Measurements from ENCODE around the gene LRP3.
A peak's percentile ranks its signal among the peaks of the same experiment; 100 is the strongest.

Gene LRP3

DNA sequence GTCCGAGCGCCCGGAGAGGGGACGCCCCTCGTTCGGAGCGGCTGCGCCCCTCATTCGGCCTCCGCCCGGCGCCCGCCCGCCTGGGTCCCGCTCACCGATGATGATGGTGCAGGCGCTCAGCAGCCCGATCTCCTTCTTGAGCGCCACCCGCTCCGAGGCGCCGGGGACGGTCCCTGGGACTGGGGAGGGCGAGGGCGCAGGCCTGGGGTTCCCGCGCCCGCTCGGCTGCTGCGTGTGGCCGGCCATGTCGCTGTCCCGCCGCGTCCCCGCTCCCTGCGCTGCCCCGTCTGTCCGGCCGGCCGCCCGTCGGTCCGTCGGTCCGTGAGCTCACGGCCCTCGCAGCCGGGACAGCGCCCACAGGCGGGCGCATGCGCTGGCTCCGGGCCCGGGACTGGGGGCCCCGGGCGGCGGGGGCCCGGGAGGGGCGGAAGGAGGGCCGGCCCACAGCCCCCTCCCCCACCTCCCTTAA lies 31.4 kb downstream of the LRP3 start, which contains the start of gene SLC7A10:
TSS of gene SLC7A10 (minus strand) at position 393 of the 469 bp plus-strand sequence. CDS start at position 246, 147 bp downstream.
- H3K4me1 ChIP-seq, result no peaks in the 10 kb centered on the region
- TF ChIP-seq, protein P1, sequence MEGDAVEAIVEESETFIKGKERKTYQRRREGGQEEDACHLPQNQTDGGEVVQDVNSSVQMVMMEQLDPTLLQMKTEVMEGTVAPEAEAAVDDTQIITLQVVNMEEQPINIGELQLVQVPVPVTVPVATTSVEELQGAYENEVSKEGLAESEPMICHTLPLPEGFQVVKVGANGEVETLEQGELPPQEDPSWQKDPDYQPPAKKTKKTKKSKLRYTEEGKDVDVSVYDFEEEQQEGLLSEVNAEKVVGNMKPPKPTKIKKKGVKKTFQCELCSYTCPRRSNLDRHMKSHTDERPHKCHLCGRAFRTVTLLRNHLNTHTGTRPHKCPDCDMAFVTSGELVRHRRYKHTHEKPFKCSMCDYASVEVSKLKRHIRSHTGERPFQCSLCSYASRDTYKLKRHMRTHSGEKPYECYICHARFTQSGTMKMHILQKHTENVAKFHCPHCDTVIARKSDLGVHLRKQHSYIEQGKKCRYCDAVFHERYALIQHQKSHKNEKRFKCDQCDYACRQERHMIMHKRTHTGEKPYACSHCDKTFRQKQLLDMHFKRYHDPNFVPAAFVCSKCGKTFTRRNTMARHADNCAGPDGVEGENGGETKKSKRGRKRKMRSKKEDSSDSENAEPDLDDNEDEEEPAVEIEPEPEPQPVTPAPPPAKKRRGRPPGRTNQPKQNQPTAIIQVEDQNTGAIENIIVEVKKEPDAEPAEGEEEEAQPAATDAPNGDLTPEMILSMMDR (IDR thresholded peaks at IDR 0.05; ENCODE audit: low read depth, low read length), result no peak
- H3K9me3 ChIP-seq, result peaks cover 6% of the 10 kb centered on the region
- no peaks in the 10 kb centered on the region for H3K36me3 ChIP-seq
- H3K4me3 ChIP-seq (ENCODE audit: low read depth, low read length), result no peak within 1 kb of the TSS
- peak; percentile 8 for DNase-seq
- peaks cover 26% of the 10 kb centered on the region for H3K27me3 ChIP-seq

DNA sequence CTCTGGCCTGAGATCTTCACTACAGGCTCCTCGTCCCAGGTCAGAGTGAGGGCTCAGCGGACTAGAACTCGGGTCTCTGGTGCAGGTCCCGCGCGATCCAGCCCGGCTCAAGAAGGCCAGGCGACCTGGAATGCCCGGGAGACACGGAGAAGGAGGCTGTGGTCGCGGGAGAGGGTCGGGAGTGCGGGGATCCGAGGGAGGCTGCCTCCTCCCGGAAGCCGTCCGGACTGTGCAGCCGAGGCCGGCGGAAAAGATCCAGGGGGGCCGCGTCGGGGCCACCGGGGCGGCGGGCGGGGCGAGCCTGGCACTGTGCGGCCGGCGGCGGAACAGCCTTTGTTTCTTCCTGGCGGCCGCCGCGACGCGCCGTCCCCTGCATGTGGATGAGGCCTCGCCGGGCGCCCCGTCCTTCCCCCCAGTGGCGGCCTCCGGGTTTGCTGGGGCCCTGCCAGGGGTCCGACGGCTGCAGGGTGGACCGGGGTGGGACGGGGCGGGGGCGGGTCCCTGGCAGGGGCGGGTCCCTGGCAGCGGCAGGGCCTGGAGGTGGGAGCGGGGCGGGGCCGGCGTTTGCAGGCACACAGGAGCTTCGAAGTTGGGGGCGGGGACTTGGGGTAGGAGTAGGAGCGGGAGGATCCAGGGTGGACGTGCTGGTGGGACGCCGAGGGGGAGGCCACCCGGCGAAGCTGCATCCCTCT lies 32.6 kb downstream of the LRP3 start:
- TF ChIP-seq, protein P1 (IDR thresholded peaks at IDR 0.05; ENCODE audit: low read depth, low read length), result no peak
- Histone ChIP-seq H3K4me3 (ENCODE audit: low read depth, low read length) (no peak overlapping the region), H3K9me3 (peaks cover 6% of the 10 kb centered on the region), H3K36me3 (no peaks in the 10 kb centered on the region), H3K27me3 (peaks cover 26% of the 10 kb centered on the region), H3K4me1 (no peaks in the 10 kb centered on the region)
- peak; percentile 18 for DNase-seq

- Histone ChIP-seq H3K4me3 (ENCODE audit: low read depth, low read length) (no peak overlapping the region), H3K9me3 (peaks cover 6% of the 10 kb centered on the region)
- peak; percentile 5 for DNase-seq
These were observed 33.1 kb downstream of the LRP3 start for GRCh38 chr19:33227242-33227650.

GRCh38 chr19:33227870-33228599 lies 33.9 kb downstream of the LRP3 start:
- TF ChIP-seq, protein P1 (IDR thresholded peaks at IDR 0.05; ENCODE audit: low read depth, low read length), result no peak
- Histone ChIP-seq H3K4me3 (ENCODE audit: low read depth, low read length) (no peak overlapping the region), H3K27me3 (peaks cover 26% of the 10 kb centered on the region), H3K4me1 (no peaks in the 10 kb centered on the region), H3K9me3 (peaks cover 6% of the 10 kb centered on the region), H3K36me3 (no peaks in the 10 kb centered on the region)
- DNase-seq, result no peak

More at GRCh38 chr19:33227242-33227650, 33.1 kb downstream of the LRP3 start:
- Histone ChIP-seq H3K36me3 (no peaks in the 10 kb centered on the region), H3K4me1 (no peaks in the 10 kb centered on the region), H3K27me3 (peaks cover 26% of the 10 kb centered on the region)
- TF ChIP-seq, protein P1 (IDR thresholded peaks at IDR 0.05; ENCODE audit: low read depth, low read length), result no peak

DNA sequence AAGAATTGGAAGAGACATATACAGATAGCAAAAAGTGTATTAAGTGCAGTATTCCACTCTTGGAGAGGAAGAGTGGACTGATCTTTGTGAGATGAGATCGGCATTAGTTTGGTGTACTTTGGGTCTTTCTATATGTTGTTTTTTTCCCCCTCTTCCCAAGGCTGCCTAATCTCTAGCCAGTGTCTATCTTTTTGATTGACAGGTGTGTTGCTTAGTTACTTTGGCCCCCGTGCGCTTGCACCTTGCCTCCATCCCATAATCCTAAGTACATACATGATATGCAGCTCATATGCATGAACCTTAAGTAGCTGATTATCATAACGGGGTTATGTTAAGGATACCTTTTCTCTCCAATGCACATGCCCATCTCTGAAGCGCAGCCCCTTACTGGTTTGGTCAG lies 35.8 kb downstream of the LRP3 start:
- no peak overlapping the region for H3K4me3 ChIP-seq (ENCODE audit: low read depth, low read length)
- no peaks in the 10 kb centered on the region for H3K36me3 ChIP-seq
- TF ChIP-seq, protein P1 (IDR thresholded peaks at IDR 0.05; ENCODE audit: low read depth, low read length), result no peak
- no peaks in the 10 kb centered on the region for H3K4me1 ChIP-seq
- peaks cover 18% of the 10 kb centered on the region for H3K27me3 ChIP-seq
- H3K9me3 ChIP-seq, result peaks cover 6% of the 10 kb centered on the region
- DNase-seq, result no peak
